Type B pancreatic cell (in vitro differentiated cells): ENCODE data around the gene ABI3BP. TPM values are rescaled to one million over a fixed set of nuclear protein-coding genes. Genes with fewer than 3 reads are reported as not detected.

Source experiments
- DNase-seq: peaks from one replicate; pipeline ENCODE4 v3.0.0; 2021; ENCODE audit warnings: mixed read lengths; ENCODE audit not compliant: unreplicated experiment; ENCODE audit errors: extremely low spot score
- H3K27ac Mint-ChIP-seq: 2 replicates; pipeline ENCODE4 v1.8.0; 2021; ENCODE audit warnings: mild to moderate bottlenecking, mixed read lengths
- H3K27me3 Mint-ChIP-seq: 2 replicates; pipeline ENCODE4 v1.8.0; 2021; ENCODE audit warnings: mixed read lengths
- H3K36me3 Mint-ChIP-seq: 2 replicates; pipeline ENCODE4 v1.8.0; 2021; ENCODE audit warnings: mixed read lengths
- H3K4me1 Mint-ChIP-seq: one replicate; pipeline ENCODE4 v1.8.0; 2021; ENCODE audit warnings: mixed read lengths; ENCODE audit not compliant: unreplicated experiment
- H3K4me3 Mint-ChIP-seq: 2 replicates; pipeline ENCODE4 v1.8.0; 2021; ENCODE audit warnings: mild to moderate bottlenecking, mixed read lengths
- H3K9me3 Mint-ChIP-seq: 2 replicates; pipeline ENCODE4 v1.8.0; 2021; ENCODE audit warnings: mixed read lengths
- CTCF ChIP-seq: fragments of 200-600 bp; sonication (generic); conservative IDR thresholded peaks from 2 replicates; pipeline ENCODE4 v1.5.0; 2021; ENCODE audit warnings: antibody characterized with exemption, mild to moderate bottlenecking
- total RNA-seq: library from RNA; stranded (reverse); gene quantifications from 2 replicates; pipeline ENCODE4 v1.2.1, GENCODE V29; 2021; ENCODE audit warnings: low replicate concordance

Gene ABI3BP
- total RNA-seq, 1 donor from 2014 or later: 7.3 TPM

GRCh38 chr3:100928638-100929428 lies 64.4 kb downstream of the ABI3BP start:
- Mint-ChIP-seq H3K4me1 (no peaks in the 10 kb centered on the region), H3K36me3 (no peaks in the 10 kb centered on the region), H3K9me3 (no peaks in the 10 kb centered on the region), H3K4me3 (no peak overlapping the region), H3K27me3 (no peaks in the 10 kb centered on the region), H3K27ac (no peak overlapping the region)
- no peak for TF ChIP-seq CTCF
- no peak for DNase-seq

- H3K4me1 Mint-ChIP-seq: no peaks in the 10 kb centered on the region
- no peaks in the 10 kb centered on the region for H3K9me3 Mint-ChIP-seq
- no peak for TF ChIP-seq CTCF
- no peaks in the 10 kb centered on the region for H3K27me3 Mint-ChIP-seq
- DNase-seq: no peak
- no peak overlapping the region for H3K4me3 Mint-ChIP-seq
- H3K27ac Mint-ChIP-seq: no peak overlapping the region
- H3K36me3 Mint-ChIP-seq: no peaks in the 10 kb centered on the region
These were observed 65.4 kb downstream of the ABI3BP start for GRCh38 chr3:100927775-100928174.

- Mint-ChIP-seq H3K27me3 (peaks cover 2% of the 10 kb centered on the region), H3K4me1 (no peaks in the 10 kb centered on the region), H3K9me3 (no peaks in the 10 kb centered on the region), H3K36me3 (no peaks in the 10 kb centered on the region), H3K27ac (no peak overlapping the region), H3K4me3 (no peak overlapping the region)
- TF ChIP-seq CTCF: no peak
- DNase-seq: no peak
These were observed 77.3 kb downstream of the ABI3BP start for GRCh38 chr3:100915706-100916495.

- Mint-ChIP-seq H3K27me3 (peaks cover 2% of the 10 kb centered on the region), H3K4me3 (no peak overlapping the region), H3K27ac (no peak overlapping the region), H3K36me3 (no peaks in the 10 kb centered on the region), H3K4me1 (no peaks in the 10 kb centered on the region), H3K9me3 (no peaks in the 10 kb centered on the region)
- no peak for DNase-seq
- no peak for TF ChIP-seq CTCF
These were observed 79.2 kb downstream of the ABI3BP start for GRCh38 chr3:100913870-100914648.

GRCh38 chr3:100912976-100913545 lies 80.2 kb downstream of the ABI3BP start:
- H3K4me1 Mint-ChIP-seq: no peaks in the 10 kb centered on the region
- no peak for DNase-seq
- H3K36me3 Mint-ChIP-seq: no peaks in the 10 kb centered on the region
- H3K9me3 Mint-ChIP-seq: no peaks in the 10 kb centered on the region
- no peak for TF ChIP-seq CTCF
- no peak overlapping the region for H3K4me3 Mint-ChIP-seq
- H3K27me3 Mint-ChIP-seq: peaks cover 2% of the 10 kb centered on the region
- no peak overlapping the region for H3K27ac Mint-ChIP-seq
